B cell (primary cell): ENCODE data around the gene HES6.

Experiments used
- EZH2 ChIP-seq: IDR thresholded peaks from 2 replicates; pipeline ENCODE4 v1.6.1; 2012; ENCODE audit warnings: borderline replicate concordance, low read depth, mild to moderate bottlenecking, moderate library complexity, low read length; ENCODE audit not compliant: insufficient read depth, poor library complexity, severe bottlenecking
- TF ChIP-seq, protein P1 (sequence below): fragments of 200-600 bp; IDR thresholded peaks from one replicate; pipeline ENCODE4 v1.8.0; 2022; ENCODE audit warnings: antibody characterized with exemption, mild to moderate bottlenecking

- TF ChIP-seq, protein P1, sequence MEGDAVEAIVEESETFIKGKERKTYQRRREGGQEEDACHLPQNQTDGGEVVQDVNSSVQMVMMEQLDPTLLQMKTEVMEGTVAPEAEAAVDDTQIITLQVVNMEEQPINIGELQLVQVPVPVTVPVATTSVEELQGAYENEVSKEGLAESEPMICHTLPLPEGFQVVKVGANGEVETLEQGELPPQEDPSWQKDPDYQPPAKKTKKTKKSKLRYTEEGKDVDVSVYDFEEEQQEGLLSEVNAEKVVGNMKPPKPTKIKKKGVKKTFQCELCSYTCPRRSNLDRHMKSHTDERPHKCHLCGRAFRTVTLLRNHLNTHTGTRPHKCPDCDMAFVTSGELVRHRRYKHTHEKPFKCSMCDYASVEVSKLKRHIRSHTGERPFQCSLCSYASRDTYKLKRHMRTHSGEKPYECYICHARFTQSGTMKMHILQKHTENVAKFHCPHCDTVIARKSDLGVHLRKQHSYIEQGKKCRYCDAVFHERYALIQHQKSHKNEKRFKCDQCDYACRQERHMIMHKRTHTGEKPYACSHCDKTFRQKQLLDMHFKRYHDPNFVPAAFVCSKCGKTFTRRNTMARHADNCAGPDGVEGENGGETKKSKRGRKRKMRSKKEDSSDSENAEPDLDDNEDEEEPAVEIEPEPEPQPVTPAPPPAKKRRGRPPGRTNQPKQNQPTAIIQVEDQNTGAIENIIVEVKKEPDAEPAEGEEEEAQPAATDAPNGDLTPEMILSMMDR: no peak
- no peak for TF ChIP-seq EZH2
These were observed 29.9 kb upstream of the HES6 start for GRCh38 chr2:238269741-238270140.
